Stimulated activated memory B cell treated with anti-CD40 and anti-IgM and Interleukin-4, amounts not matched to agents 10 μg/mL and 1 μg/mL and 100 μg/mL, for 72 hours (primary cell): Measurements from ENCODE around the gene CEP164.
A peak's percentile ranks its signal among the peaks of the same experiment; 100 is the strongest.
"Not testable (repeated sequence)": the region's sequence is repeated elsewhere in the genome, so short reads cannot be mapped to it uniquely, and the experiment has no call there.

Experiments used
- ATAC-seq: fragments of 150-1000 bp; cut with Tn5 transposase; 2 replicates; pipeline ENCODE4 v1.10.0; 2021
- H3K27ac Mint-ChIP-seq: one replicate; pipeline ENCODE4 v1.8.0; 2022; ENCODE audit warnings: mild to moderate bottlenecking, mixed read lengths
- H3K27me3 Mint-ChIP-seq: one replicate; pipeline ENCODE4 v1.8.0; 2022; ENCODE audit warnings: mixed read lengths
- H3K36me3 Mint-ChIP-seq: one replicate; pipeline ENCODE4 v1.8.0; 2022; ENCODE audit warnings: mixed read lengths
- H3K4me1 Mint-ChIP-seq: one replicate; pipeline ENCODE4 v1.8.0; 2022; ENCODE audit warnings: mixed read lengths
- H3K4me3 Mint-ChIP-seq: one replicate; pipeline ENCODE4 v1.8.0; 2022; ENCODE audit warnings: mild to moderate bottlenecking, moderate library complexity, mixed read lengths
- H3K9me3 Mint-ChIP-seq: one replicate; pipeline ENCODE4 v1.8.0; 2022; ENCODE audit warnings: mixed read lengths

CEP164 gene

DNA sequence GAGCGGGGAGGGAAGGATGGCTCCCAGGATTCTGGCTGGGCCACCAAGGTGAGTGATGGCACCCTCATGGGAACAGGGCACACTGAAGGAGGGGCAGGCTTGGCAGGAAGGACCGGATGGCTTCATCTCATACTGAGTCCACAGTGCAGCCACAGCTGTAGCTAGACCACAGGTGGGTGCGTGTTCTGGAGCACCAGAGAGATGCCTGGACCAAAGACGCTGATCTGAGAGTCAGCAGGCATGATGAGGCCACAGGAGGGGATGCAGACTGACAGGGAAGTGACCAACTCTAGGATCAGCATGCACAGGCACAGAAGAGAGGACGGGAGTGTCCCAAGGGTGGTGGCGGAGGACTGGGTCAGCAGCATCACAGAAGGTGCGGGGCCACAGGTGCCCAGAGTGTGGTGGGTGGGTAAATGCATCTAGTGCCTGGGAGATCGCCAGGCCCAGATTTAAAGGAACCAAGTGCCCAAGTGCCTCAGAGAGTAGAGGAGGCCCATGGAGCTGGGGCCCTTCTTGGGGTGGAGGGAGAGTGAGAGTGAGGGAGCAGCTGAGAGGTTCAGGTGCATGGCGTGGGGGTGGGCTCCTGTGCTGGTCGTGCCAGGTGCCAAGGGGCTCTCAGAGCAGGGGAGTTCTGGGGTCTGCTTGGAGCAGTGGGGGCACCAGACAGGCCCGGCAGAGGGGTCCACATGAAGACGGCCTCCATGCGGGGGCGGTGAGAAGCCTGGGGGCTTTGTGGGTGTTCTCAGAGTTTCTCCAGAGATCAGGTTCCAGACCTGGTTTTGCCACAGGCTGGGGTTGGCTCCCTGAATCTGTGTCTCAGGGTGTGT, 113.7 kb downstream of the CEP164 start:
- H3K9me3 Mint-ChIP-seq, result no peaks in the 10 kb centered on the region
- H3K4me1 Mint-ChIP-seq, result no peaks in the 10 kb centered on the region
- peaks cover 67% of the 10 kb centered on the region for H3K27me3 Mint-ChIP-seq
- no peak for ATAC-seq
- H3K27ac Mint-ChIP-seq, result no peak overlapping the region
- no peak overlapping the region for H3K4me3 Mint-ChIP-seq
- no peaks in the 10 kb centered on the region for H3K36me3 Mint-ChIP-seq

DNA sequence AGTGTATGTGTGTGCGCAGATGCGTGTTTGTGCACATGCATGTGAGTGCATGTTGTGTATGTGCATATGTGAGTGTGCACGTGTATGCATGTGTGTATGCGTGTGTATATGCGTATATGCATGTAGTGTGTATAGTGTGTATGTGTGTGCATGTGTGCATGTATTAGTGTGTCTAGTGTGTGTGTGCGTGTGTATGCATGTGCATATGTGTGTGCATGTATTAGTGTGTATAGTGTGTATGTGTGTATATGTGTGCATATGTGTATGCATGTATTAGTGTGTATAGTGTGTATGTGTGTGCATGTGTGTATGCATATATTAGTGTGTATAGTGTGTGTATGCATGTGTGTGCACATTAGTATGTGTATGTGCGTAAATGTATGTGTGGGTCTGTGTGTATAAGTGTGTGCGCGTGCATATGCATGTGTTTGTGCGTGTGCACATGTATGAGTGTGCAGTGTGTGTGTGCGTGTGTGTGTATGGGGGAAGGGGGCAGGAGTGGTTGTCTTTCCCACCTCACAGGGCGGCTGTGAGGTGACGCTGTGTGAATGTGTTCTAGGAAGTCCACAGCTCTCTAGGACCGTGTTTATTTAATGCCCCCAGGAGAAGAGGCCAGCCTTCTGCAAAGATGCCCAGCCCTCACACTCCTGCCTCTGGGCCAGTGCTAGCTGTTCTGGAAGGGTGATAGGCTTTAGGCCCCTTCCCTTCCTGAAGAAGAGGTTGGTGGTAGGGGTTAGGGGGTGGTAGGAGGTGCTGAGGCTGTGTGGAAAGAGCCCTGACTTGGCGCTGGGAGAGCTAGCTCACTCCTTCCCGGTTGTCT, 114.6 kb downstream of the CEP164 start:
- no peaks in the 10 kb centered on the region for H3K36me3 Mint-ChIP-seq
- ATAC-seq, result no peak
- H3K4me3 Mint-ChIP-seq, result no peak overlapping the region
- no peaks in the 10 kb centered on the region for H3K4me1 Mint-ChIP-seq
- no peaks in the 10 kb centered on the region for H3K9me3 Mint-ChIP-seq
- H3K27me3 Mint-ChIP-seq, result peaks cover 61% of the 10 kb centered on the region
- H3K27ac Mint-ChIP-seq, result no peak overlapping the region

GRCh38 chr11:117442869-117443239, 115.2 kb downstream of the CEP164 start:
- no peak for ATAC-seq
- Mint-ChIP-seq H3K27me3 (peaks cover 64% of the 10 kb centered on the region), H3K9me3 (no peaks in the 10 kb centered on the region), H3K4me3 (no peak overlapping the region), H3K4me1 (no peaks in the 10 kb centered on the region), H3K27ac (no peak overlapping the region), H3K36me3 (no peaks in the 10 kb centered on the region)

GRCh38 chr11:117443266-117444186, 115.9 kb downstream of the CEP164 start:
- H3K27me3 Mint-ChIP-seq, result peaks cover 70% of the 10 kb centered on the region
- H3K36me3 Mint-ChIP-seq, result no peaks in the 10 kb centered on the region
- H3K9me3 Mint-ChIP-seq, result no peaks in the 10 kb centered on the region
- peak; percentile 54 for ATAC-seq
- H3K4me1 Mint-ChIP-seq, result no peaks in the 10 kb centered on the region
- no peak overlapping the region for H3K27ac Mint-ChIP-seq
- H3K4me3 Mint-ChIP-seq, result no peak overlapping the region

- H3K4me1 Mint-ChIP-seq, result no peaks in the 10 kb centered on the region
- H3K4me3 Mint-ChIP-seq, result no peak overlapping the region
- H3K27ac Mint-ChIP-seq, result no peak overlapping the region
- no peak for ATAC-seq
- H3K36me3 Mint-ChIP-seq, result no peaks in the 10 kb centered on the region
- no peaks in the 10 kb centered on the region for H3K9me3 Mint-ChIP-seq
- H3K27me3 Mint-ChIP-seq, result peaks cover 67% of the 10 kb centered on the region
Observed at GRCh38 chr11:117444256-117444655, 116.6 kb downstream of the CEP164 start.

GRCh38 chr11:117444711-117445658, 117.3 kb downstream of the CEP164 start:
- H3K36me3 Mint-ChIP-seq, result no peaks in the 10 kb centered on the region
- H3K4me3 Mint-ChIP-seq, result no peak overlapping the region
- peaks cover 59% of the 10 kb centered on the region for H3K27me3 Mint-ChIP-seq
- no peak for ATAC-seq
- H3K4me1 Mint-ChIP-seq, result no peaks in the 10 kb centered on the region
- no peak overlapping the region for H3K27ac Mint-ChIP-seq
- H3K9me3 Mint-ChIP-seq, result no peaks in the 10 kb centered on the region

GRCh38 chr11:117449111-117449693, 121.5 kb downstream of the CEP164 start:
- peaks cover 19% of the 10 kb centered on the region for H3K27me3 Mint-ChIP-seq
- H3K36me3 Mint-ChIP-seq, result peaks cover 4% of the 10 kb centered on the region
- H3K9me3 Mint-ChIP-seq, result peaks cover 3% of the 10 kb centered on the region
- H3K4me3 Mint-ChIP-seq, result no peak overlapping the region
- no peak overlapping the region for H3K27ac Mint-ChIP-seq
- H3K4me1 Mint-ChIP-seq, result no peaks in the 10 kb centered on the region
- ATAC-seq, result no peak

GRCh38 chr11:117453886-117454563, 126.4 kb downstream of the CEP164 start:
- no peak for ATAC-seq
- Mint-ChIP-seq H3K4me1 (peaks cover 24% of the 10 kb centered on the region), H3K27me3 (peaks cover under 1% of the 10 kb centered on the region), H3K4me3 (no peak overlapping the region), H3K27ac (no peak overlapping the region), H3K36me3 (peaks cover 10% of the 10 kb centered on the region), H3K9me3 (peaks cover 8% of the 10 kb centered on the region)

DNA sequence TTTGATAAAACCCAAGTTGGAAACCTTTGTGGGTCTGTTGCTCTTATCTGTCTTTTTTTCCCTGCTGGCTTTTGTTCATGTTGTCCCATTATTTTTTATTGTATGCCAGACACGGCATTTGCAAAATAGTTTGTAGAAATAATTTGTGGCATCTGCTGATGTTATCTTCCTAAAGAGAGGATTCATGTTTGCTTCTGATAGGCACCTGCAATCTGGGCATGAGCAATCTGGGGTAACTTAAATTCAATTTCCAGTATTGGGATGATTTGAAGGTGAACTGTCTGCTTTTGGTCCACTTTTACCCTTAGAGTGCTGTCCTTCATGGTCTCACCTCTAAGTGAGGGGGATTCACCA, 126.9 kb downstream of the CEP164 start:
- Mint-ChIP-seq H3K4me1 (peaks cover 29% of the 10 kb centered on the region), H3K9me3 (peaks cover 8% of the 10 kb centered on the region), H3K27ac (no peak overlapping the region), H3K27me3 (peaks cover 6% of the 10 kb centered on the region), H3K4me3 (no peak overlapping the region), H3K36me3 (peaks cover 10% of the 10 kb centered on the region)
- no peak for ATAC-seq

GRCh38 chr11:117456027-117456720, 128.5 kb downstream of the CEP164 start:
- peak overlapping the region; percentile 84 for H3K27ac Mint-ChIP-seq
- ATAC-seq, result peak; percentile 78

DNA sequence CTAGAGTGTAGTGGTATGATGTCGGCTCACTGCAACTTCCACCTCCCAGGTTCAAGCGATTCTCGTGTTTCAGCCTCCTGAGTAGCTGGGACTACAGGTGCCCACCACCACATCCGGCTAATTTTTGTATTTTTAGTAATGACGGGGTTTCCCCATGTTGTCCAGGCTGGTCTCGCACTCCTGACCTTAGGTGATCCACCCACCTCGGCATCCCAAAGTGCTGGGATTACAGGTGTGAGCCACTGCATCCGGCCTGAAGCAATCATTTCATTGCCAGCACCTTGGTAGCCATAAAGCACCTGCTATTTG, 129.0 kb downstream of the CEP164 start:
- Mint-ChIP-seq H3K36me3 (peaks cover 10% of the 10 kb centered on the region), H3K4me1 (peaks cover 38% of the 10 kb centered on the region), H3K27me3 (peaks cover 26% of the 10 kb centered on the region), H3K27ac (peak overlapping the region; percentile 84)
- not testable (repeated sequence) for ATAC-seq, H3K9me3 Mint-ChIP-seq, H3K4me3 Mint-ChIP-seq

More at GRCh38 chr11:117456027-117456720, 128.5 kb downstream of the CEP164 start:
- no peak overlapping the region for H3K4me3 Mint-ChIP-seq
- H3K36me3 Mint-ChIP-seq, result peaks cover 10% of the 10 kb centered on the region
- peaks cover 38% of the 10 kb centered on the region for H3K4me1 Mint-ChIP-seq
- H3K9me3 Mint-ChIP-seq, result peaks cover 8% of the 10 kb centered on the region
- peaks cover 21% of the 10 kb centered on the region for H3K27me3 Mint-ChIP-seq

- Mint-ChIP-seq H3K9me3 (peaks cover 8% of the 10 kb centered on the region), H3K27me3 (peaks cover 26% of the 10 kb centered on the region), H3K36me3 (peaks cover 10% of the 10 kb centered on the region), H3K4me3 (no peak overlapping the region), H3K4me1 (peaks cover 38% of the 10 kb centered on the region), H3K27ac (peak overlapping the region; percentile 84)
- ATAC-seq, result no peak
Observed at GRCh38 chr11:117457031-117457785, 129.6 kb downstream of the CEP164 start.
